DND-41 (cell line): Measurements from ENCODE around the gene ME3.

Experiments used
- ATAC-seq: fragments of 200-7000 bp; cut with Tn5 transposase; 3 replicates; pipeline ENCODE4 v1.9.1; 2021; ENCODE audit warnings: low read depth; ENCODE audit not compliant: insufficient read depth
- DNase-seq: peaks from one replicate; pipeline ENCODE4 v3.0.0-alpha.2; 2020
- H2AFZ ChIP-seq: 2 replicates; pipeline ENCODE4 v1.6.0; 2012; ENCODE audit warnings: low read depth, low read length
- H3K27ac ChIP-seq: 2 replicates; pipeline ENCODE4 v1.5.1; 2012; ENCODE audit warnings: low read length, inconsistent platforms
- H3K27me3 ChIP-seq: fragments of 200-600 bp; sonication (generic); 2 replicates; pipeline ENCODE4 v1.6.0; 2012; ENCODE audit warnings: low read length, mild to moderate bottlenecking, inconsistent platforms; ENCODE audit not compliant: insufficient read depth, poor library complexity
- H3K36me3 ChIP-seq: 2 replicates; pipeline ENCODE4 v1.5.1; 2012; ENCODE audit warnings: low read length, inconsistent platforms; ENCODE audit not compliant: insufficient read depth
- H3K4me1 ChIP-seq: 2 replicates; pipeline ENCODE4 v1.5.1; 2012; ENCODE audit warnings: mild to moderate bottlenecking, low read length; ENCODE audit not compliant: insufficient read depth
- H3K4me2 ChIP-seq: 2 replicates; pipeline ENCODE4 v1.6.0; 2012; ENCODE audit warnings: mild to moderate bottlenecking, moderate library complexity, low read length, inconsistent platforms; ENCODE audit not compliant: insufficient read depth
- H3K4me3 ChIP-seq, 2 experiments: fragments of 200-600 bp in 1 of 2; shearing (Covaris generic) in 1 of 2; 2 replicates each; pipeline ENCODE4 v1.5.1; 2012 to 2016; ENCODE audit warnings: inconsistent platforms in 2 of 2, low read length in 2 of 2, mild to moderate bottlenecking in 2 of 2, low read depth in 1 of 2, moderate library complexity in 1 of 2
- H3K79me2 ChIP-seq: 2 replicates; pipeline ENCODE4 v1.6.0; 2012; ENCODE audit warnings: low read length, inconsistent platforms; ENCODE audit not compliant: insufficient read depth
- H3K9ac ChIP-seq: 2 replicates; pipeline ENCODE4 v1.6.0; 2012; ENCODE audit warnings: low read depth, mild to moderate bottlenecking, inconsistent platforms, low read length, moderate library complexity
- H3K9me3 ChIP-seq: 2 replicates; pipeline ENCODE4 v1.5.1; 2012; ENCODE audit warnings: low read length, moderate library complexity, mild to moderate bottlenecking, inconsistent platforms; ENCODE audit not compliant: insufficient read depth, severe bottlenecking
- H4K20me1 ChIP-seq: 2 replicates; pipeline ENCODE4 v1.6.0; 2012; ENCODE audit warnings: low read length; ENCODE audit not compliant: insufficient read depth
- CTCF ChIP-seq: IDR thresholded peaks from 2 replicates; pipeline ENCODE4 v1.5.1; 2012; ENCODE audit warnings: borderline replicate concordance, low read length, moderate library complexity, mild to moderate bottlenecking; ENCODE audit not compliant: poor library complexity, severe bottlenecking; ENCODE audit errors: extremely low read depth
- EZH2 ChIP-seq: IDR thresholded peaks from 3 replicates; pipeline ENCODE4 v1.6.1; 2012; ENCODE audit warnings: borderline replicate concordance, low read depth, mild to moderate bottlenecking, moderate library complexity, low read length, inconsistent platforms; ENCODE audit not compliant: severe bottlenecking

Gene ME3

GRCh38 chr11:86670181-86670580 lies 2.2 kb downstream of the ME3 start:
- ATAC-seq (no peak), DNase-seq (no peak)
- Histone ChIP-seq H3K27me3 (no peaks in the 10 kb centered on the region), H3K4me3 (no peak overlapping the region), H4K20me1 (no peaks in the 10 kb centered on the region), H3K79me2 (no peaks in the 10 kb centered on the region), H3K9me3 (no peaks in the 10 kb centered on the region), H3K4me2 (no peak overlapping the region), H2AFZ (no peak overlapping the region), H3K4me1 (peaks cover 15% of the 10 kb centered on the region; the same call in 1 of the 2 replicates), H3K9ac (no peak overlapping the region), H3K27ac (no peak overlapping the region), H3K36me3 (no peaks in the 10 kb centered on the region)
- TF ChIP-seq CTCF = no peak
- no peak for TF ChIP-seq EZH2

GRCh38 chr11:86669424-86669823 lies 3.0 kb downstream of the ME3 start:
- no peaks in the 10 kb centered on the region for H4K20me1 ChIP-seq
- no peak overlapping the region for H3K4me3 ChIP-seq
- no peaks in the 10 kb centered on the region for H3K27me3 ChIP-seq
- no peak overlapping the region for H3K27ac ChIP-seq
- no peak overlapping the region for H3K9ac ChIP-seq
- H2AFZ ChIP-seq = no peak overlapping the region
- H3K4me1 ChIP-seq = peaks cover 15% of the 10 kb centered on the region; the same call in 1 of the 2 replicates
- ATAC-seq (no peak), DNase-seq (no peak)
- no peaks in the 10 kb centered on the region for H3K79me2 ChIP-seq
- no peak overlapping the region for H3K4me2 ChIP-seq
- no peaks in the 10 kb centered on the region for H3K9me3 ChIP-seq
- no peaks in the 10 kb centered on the region for H3K36me3 ChIP-seq
- TF ChIP-seq CTCF = no peak
- no peak for TF ChIP-seq EZH2

- Histone ChIP-seq H3K9me3 (no peaks in the 10 kb centered on the region), H4K20me1 (no peaks in the 10 kb centered on the region), H2AFZ (no peak overlapping the region), H3K36me3 (no peaks in the 10 kb centered on the region), H3K4me3 (no peak overlapping the region), H3K79me2 (no peaks in the 10 kb centered on the region), H3K27me3 (no peaks in the 10 kb centered on the region), H3K4me2 (no peak overlapping the region), H3K27ac (no peak overlapping the region), H3K9ac (no peak overlapping the region), H3K4me1 (peaks cover 15% of the 10 kb centered on the region; the same call in 1 of the 2 replicates)
- ATAC-seq = no peak
- no peak for DNase-seq
- TF ChIP-seq CTCF (no peak), EZH2 (no peak)
Observed at GRCh38 chr11:86668929-86669328, 3.5 kb downstream of the ME3 start.

- H3K4me2 ChIP-seq = no peak overlapping the region
- H2AFZ ChIP-seq = no peak overlapping the region
- H3K9me3 ChIP-seq = no peaks in the 10 kb centered on the region
- H3K4me1 ChIP-seq = no peaks in the 10 kb centered on the region
- TF ChIP-seq CTCF = no peak
- no peak for TF ChIP-seq EZH2
- H4K20me1 ChIP-seq = no peaks in the 10 kb centered on the region
- DNase-seq (no peak), ATAC-seq (no peak)
- no peaks in the 10 kb centered on the region for H3K79me2 ChIP-seq
- no peak overlapping the region for H3K27ac ChIP-seq
- H3K27me3 ChIP-seq = no peaks in the 10 kb centered on the region
- H3K4me3 ChIP-seq = no peak overlapping the region
- H3K36me3 ChIP-seq = no peaks in the 10 kb centered on the region
- H3K9ac ChIP-seq = no peak overlapping the region
Observed at GRCh38 chr11:86666193-86666592, 6.2 kb downstream of the ME3 start.
